GM21825 (cell line): ENCODE measurements around the gene TMC8.
"Not testable (repeated sequence)": the region's sequence is repeated elsewhere in the genome, so short reads cannot be mapped to it uniquely, and the experiment has no call there.

Experiments used
- ATAC-seq: cut with Tn5 transposase; IDR thresholded peaks from one replicate; pipeline ENCODE4 v1.9.1; 2021; ENCODE audit warnings: mild to moderate bottlenecking, moderate library complexity; ENCODE audit not compliant: unreplicated experiment

TMC8 gene

DNA sequence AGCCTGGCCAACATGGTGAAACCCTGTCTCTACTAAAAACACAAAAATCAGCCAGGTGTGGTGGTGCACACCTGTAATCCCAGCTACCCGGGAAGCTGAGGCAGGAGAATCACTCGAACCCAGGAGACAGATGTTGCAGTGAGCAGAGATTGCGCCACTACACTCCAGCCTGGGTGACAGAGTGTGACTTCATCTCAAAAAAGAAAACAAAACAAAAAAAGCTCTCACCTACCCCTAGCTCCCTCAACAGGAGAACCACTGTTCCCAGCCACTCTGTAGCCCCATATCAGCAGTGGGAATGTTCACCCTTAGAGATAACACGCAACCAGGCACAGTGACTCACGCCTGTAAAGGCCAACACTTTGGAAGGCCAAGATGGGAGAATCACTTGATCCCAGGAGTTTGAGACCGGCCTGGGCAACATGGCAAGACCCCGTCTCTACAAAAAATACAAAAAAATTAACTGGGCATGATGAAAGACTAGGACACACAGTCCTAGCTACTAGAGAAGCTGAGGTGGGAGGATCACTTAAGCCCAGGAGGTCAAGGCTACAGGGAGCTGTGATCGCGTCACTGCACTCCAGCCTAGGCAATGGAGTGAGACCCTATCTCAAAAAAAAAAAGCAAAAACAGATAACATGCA, 5.4 kb downstream of the TMC8 start:
- ATAC-seq: no peak

GRCh38 chr17:78137392-78138203, 7.0 kb downstream of the TMC8 start:
- no peak for ATAC-seq

- no peak for ATAC-seq
Observed at GRCh38 chr17:78138204-78139060, 7.9 kb downstream of the TMC8 start.

GRCh38 chr17:78139861-78140168, 9.2 kb downstream of the TMC8 start:
- ATAC-seq: not testable (repeated sequence)

GRCh38 chr17:78140169-78141051, 9.8 kb downstream of the TMC8 start:
- ATAC-seq: peak; percentile 62

DNA sequence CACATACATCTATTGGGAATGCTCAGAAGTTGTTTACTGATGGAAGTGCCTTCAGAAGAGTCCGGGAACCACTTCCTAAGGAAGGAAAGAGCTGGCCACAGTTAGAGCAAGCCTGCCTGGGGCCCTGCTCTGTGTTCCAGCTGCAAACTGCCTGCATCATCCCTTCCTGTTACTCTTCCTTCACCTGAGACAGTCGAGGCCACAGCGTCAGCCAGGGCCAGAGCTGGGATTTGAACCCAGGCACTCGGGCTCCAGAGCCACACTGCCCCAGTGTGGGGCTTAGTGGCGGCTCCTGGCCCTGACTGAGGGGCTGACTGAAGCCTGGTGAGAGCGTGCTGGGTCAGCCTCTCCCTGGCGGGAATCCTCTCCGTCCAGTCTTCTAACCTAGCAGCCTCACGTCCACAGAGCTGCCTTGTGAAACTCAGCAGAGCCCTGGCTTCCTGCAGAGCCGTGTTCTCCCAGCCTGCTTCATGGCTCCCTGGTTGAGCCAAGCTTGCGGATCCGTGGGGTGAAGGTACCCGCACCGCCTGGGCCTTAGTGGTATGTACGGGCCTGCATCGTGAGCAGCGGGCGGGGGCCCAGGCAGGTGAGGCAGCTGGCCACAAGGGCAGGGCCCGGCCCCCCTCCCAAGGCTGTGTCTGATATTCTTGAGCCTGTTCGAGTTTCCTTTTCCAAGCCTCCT, 11.0 kb downstream of the TMC8 start:
- no peak for ATAC-seq

DNA sequence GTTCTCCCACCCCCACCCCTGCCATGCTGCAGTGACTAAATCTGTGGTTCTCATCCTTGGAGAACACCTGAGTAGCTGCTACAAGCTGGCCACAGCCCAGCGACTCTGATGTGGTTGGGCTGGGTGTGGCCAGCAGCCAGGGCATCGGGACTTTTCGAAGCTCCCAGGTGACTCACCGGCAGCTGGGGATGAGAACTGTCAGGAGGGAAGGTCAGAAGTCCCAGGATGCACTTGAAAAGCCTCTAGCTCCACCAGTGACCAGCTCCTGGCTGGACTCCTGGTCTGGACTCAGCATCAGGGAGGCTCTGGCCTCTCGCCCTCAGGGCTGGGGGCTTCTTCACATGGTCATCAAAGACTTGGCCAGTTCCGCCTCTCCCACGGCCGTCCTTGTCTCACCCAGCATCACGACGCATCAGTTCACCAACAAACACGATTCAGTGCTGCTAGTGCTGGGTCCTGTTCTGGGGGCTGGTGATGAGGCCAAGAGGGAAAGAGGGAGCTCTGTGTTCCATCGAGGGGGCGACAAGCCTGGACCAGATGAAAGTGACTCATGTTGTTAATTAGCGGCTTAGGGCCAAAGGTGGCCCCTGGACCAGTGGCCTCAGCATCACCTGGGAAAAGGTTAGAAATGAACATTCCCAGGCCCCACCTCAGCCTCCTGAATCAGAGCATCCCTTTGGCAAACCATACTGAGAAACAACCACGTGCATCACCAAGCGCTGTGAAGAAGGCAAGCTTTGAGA, 11.7 kb downstream of the TMC8 start:
- no peak for ATAC-seq

- ATAC-seq: no peak
Observed at GRCh38 chr17:78143214-78144146, 12.9 kb downstream of the TMC8 start.

DNA sequence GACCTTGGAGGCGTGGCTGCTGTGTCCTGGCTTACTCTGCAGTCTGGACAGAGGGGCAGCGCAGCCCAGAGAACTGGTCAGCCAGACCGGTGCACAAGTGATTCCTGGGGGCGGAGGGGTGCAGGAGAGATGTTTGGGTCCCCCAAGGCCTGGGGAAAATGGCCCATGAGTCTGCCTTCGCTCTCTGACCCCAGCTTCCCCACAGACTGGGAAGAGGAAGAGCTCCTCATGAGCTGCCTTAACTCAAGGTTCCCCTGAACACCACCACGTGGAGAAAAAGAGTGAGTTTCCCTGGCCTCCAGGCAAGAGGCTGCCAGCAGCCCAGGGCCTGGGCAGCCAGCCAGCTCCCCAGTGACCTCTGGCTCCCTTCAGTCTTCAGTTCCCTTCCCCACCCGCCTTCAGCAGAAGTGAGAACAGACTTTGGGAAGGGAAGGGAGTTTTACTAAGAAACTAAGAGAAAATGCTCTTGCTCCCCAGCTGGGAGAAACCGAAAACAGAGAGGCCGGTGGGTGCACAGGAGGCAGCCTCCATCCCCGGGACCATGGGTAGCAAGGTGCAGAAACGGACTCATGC, 13.7 kb downstream of the TMC8 start:
- no peak for ATAC-seq

DNA sequence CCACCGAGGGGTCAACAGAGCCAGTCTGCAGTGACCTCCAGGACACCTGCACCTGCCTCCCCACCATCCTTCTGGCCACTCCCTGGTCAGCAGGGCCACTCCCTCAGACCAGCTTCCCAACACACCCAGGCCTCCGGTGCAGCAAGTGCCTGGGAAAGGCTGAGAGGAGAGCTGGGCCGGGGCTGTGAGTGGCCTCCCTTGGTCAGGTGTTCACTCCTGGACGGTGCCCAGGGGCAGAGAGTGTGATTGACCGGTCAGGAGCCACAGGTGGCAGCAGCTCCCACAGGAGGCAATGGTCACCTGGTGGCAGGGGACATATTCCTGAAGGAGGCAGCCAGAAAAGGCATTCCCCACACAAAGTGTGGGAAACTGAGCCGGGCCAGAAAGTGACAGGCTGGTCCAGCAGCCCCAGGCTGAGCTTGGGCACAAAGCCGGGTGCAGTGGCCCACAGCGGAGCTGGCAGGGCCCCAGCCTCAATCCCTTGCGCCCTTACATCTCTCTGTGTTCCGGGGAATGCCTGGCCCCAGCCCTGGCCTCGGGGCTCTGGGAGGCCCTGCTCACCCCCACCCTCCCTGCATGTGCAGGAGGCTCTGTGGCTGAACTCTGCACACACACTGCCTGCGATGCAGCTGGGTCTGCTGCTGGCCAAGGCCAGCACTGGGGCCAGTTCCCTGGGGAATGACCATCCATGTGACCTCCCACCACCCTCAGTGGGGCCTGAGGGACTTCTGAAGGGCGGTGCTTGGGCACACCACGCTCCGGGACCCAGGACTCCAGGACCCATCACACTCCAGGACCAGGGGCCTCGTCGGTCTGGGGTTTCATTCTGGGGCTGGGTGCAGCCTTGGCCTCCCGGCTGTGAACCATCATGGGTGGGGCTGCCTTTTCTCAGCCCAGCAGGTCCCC, 14.4 kb downstream of the TMC8 start:
- ATAC-seq: no peak

DNA sequence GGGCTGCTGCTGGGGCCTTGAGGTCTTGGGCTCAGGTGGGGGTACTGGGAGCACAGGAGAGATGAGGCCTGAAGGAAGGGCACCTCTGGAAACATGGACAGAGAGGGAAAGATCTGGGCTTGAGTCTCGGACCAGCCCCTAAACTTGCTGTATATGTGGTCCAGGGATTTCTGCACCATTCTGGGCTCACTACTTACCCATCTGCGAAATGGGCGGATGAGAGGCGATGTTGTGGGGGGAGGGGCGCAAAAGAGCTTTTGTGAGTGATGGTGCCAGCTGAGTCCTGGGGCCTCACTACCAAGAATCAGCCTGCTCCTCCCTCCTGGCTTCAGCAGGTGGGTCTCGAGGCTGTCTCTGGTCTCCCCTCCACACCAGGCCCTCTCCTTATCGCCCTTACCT, 15.9 kb downstream of the TMC8 start:
- no peak for ATAC-seq

DNA sequence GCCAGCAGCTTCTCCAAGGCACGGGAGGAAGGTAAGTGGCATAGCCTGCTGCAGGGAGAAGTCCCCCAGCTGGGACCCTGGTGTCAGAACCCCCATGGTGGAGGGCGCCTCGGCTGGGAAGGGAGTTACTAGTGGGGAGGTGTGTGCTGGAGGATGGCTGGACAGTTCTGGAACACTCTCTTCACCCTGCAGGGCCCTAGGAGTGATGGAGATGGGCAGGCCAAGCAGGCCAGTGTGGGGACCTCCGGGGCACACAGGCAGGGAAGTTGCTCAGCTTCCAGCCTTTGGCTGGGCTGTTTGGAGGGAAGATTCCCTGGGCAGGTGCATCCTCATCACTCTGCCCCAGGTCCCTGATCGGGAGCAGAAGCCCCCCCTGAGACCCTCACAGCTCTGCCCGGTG, 16.3 kb downstream of the TMC8 start:
- ATAC-seq: no peak

DNA sequence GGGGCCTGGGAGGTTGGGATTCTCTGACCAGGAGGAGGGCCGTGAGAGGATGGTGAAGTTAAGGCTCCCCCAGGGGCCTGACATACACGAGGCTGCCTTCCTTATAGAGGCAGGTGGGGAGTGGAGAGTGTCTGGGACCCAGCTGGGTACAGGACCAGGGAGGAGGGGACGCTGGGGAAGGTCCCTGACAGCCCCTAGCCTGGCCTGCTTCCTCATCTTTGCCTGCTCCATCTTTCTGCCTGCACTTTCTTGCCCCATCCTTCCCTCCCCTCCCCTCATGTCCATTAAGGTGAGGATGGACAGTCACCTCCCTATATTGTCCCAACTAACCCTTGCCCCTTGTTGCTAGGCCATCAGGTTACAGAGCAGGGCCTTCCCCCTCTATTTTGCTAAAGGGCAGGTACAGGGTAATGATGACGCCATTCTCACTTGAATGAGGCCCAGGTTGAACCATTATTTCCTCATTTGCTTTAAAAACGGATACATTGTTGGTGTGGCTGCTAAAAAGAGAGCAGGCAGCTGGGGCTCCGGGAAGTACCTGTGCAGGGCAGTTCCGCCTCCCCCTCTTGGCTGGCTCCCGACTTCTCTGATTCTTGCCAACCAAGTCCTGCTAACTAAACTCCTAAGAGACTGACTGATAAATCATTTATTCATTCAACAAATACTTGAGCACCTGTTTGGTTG, 16.9 kb downstream of the TMC8 start:
- peak; percentile 32 for ATAC-seq

GRCh38 chr17:78148286-78149016, 17.9 kb downstream of the TMC8 start:
- no peak for ATAC-seq

GRCh38 chr17:78151514-78152008, 21.0 kb downstream of the TMC8 start:
- no peak for ATAC-seq
